SK-N-SH (cell line): Measurements from ENCODE around the gene PLCH1.

ENCODE experiments used
- EP300 ChIP-seq, 2 experiments: IDR thresholded peaks; 2 replicates each; pipeline versions ENCODE4 v1.4.0 to v1.6.1; 2012; ENCODE audit warnings: borderline replicate concordance in 1 of 2, low read depth in 1 of 2, low read length in 1 of 2
- FOSL2 ChIP-seq: IDR thresholded peaks from 2 replicates; pipeline ENCODE4 v1.4.0; 2012; ENCODE audit warnings: low read depth, mild to moderate bottlenecking, moderate library complexity, borderline replicate concordance
- MXI1 ChIP-seq: IDR thresholded peaks from 2 replicates; pipeline ENCODE4 v1.6.1; 2012; ENCODE audit warnings: mild to moderate bottlenecking, low read depth, low read length, improper control_type of control experiment
- POLR2AphosphoS5 ChIP-seq: IDR thresholded peaks from 2 replicates; pipeline ENCODE4 v1.6.1; 2012; ENCODE audit warnings: low read depth, low read length
- SIN3A ChIP-seq: IDR thresholded peaks from 2 replicates; pipeline ENCODE4 v1.6.1; 2012; ENCODE audit warnings: low read depth, mild to moderate bottlenecking, low read length, moderate library complexity, borderline replicate concordance
- TEAD4 ChIP-seq: IDR thresholded peaks from 2 replicates; pipeline ENCODE4 v1.4.0; 2012; ENCODE audit warnings: mild to moderate bottlenecking, borderline replicate concordance; ENCODE audit not compliant: insufficient read depth
- YY1 ChIP-seq: IDR thresholded peaks from 2 replicates; pipeline ENCODE4 v1.4.0; 2012; ENCODE audit warnings: low read depth, mild to moderate bottlenecking
- TF ChIP-seq, protein P1 (sequence below): IDR thresholded peaks from 2 replicates; pipeline ENCODE4 v1.4.0; 2012; ENCODE audit warnings: low read depth
- TF ChIP-seq, protein P2 (sequence below): fragments of 200-600 bp; sonication (generic); IDR thresholded peaks from 2 replicates; pipeline ENCODE4 v1.6.1; 2017; ENCODE audit warnings: antibody characterized with exemption, mild to moderate bottlenecking, moderate library complexity
- TF ChIP-seq, protein P3 (sequence below): IDR thresholded peaks from 2 replicates; pipeline ENCODE4 v1.6.1; 2012; ENCODE audit warnings: mild to moderate bottlenecking, low read depth, low read length, moderate library complexity
- TF ChIP-seq, protein P4 (sequence below): IDR thresholded peaks from 2 replicates; pipeline ENCODE4 v1.4.0; 2012; ENCODE audit warnings: low read depth, borderline replicate concordance

DNA sequence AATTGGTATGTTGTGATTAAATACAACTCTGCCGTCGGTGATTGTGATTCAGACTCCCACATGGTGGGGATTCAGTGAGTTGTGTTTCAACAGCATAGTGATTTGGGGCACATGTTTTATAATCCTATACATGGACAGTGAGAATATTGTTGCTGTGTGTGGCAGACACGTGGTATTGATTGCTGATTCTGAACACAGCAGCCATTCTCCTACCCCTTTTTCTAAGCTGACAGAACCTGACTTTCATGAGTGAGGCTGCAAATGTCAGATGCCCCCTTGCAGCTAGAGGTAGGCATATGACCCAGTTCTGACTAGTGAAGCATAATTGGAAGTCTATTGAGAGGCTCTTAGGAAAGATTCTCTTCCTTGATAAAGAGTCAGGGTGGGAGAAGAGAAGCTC is 296.3 kb downstream of the PLCH1 start:
- TF ChIP-seq, protein P1, sequence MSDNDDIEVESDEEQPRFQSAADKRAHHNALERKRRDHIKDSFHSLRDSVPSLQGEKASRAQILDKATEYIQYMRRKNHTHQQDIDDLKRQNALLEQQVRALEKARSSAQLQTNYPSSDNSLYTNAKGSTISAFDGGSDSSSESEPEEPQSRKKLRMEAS = no peak
- TF ChIP-seq, protein P2, sequence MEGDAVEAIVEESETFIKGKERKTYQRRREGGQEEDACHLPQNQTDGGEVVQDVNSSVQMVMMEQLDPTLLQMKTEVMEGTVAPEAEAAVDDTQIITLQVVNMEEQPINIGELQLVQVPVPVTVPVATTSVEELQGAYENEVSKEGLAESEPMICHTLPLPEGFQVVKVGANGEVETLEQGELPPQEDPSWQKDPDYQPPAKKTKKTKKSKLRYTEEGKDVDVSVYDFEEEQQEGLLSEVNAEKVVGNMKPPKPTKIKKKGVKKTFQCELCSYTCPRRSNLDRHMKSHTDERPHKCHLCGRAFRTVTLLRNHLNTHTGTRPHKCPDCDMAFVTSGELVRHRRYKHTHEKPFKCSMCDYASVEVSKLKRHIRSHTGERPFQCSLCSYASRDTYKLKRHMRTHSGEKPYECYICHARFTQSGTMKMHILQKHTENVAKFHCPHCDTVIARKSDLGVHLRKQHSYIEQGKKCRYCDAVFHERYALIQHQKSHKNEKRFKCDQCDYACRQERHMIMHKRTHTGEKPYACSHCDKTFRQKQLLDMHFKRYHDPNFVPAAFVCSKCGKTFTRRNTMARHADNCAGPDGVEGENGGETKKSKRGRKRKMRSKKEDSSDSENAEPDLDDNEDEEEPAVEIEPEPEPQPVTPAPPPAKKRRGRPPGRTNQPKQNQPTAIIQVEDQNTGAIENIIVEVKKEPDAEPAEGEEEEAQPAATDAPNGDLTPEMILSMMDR = no peak
- TF ChIP-seq YY1 = no peak
- no peak for TF ChIP-seq SIN3A
- TF ChIP-seq MXI1 = no peak
- TF ChIP-seq FOSL2 = no peak
- no peak for TF ChIP-seq POLR2AphosphoS5
- TF ChIP-seq TEAD4 = no peak
- TF ChIP-seq EP300 (IDR thresholded peaks at IDR 0.05; ENCODE audit: borderline replicate concordance in 1 of 2, low read depth in 1 of 2, low read length in 1 of 2) = no peak
- TF ChIP-seq, protein P3, sequence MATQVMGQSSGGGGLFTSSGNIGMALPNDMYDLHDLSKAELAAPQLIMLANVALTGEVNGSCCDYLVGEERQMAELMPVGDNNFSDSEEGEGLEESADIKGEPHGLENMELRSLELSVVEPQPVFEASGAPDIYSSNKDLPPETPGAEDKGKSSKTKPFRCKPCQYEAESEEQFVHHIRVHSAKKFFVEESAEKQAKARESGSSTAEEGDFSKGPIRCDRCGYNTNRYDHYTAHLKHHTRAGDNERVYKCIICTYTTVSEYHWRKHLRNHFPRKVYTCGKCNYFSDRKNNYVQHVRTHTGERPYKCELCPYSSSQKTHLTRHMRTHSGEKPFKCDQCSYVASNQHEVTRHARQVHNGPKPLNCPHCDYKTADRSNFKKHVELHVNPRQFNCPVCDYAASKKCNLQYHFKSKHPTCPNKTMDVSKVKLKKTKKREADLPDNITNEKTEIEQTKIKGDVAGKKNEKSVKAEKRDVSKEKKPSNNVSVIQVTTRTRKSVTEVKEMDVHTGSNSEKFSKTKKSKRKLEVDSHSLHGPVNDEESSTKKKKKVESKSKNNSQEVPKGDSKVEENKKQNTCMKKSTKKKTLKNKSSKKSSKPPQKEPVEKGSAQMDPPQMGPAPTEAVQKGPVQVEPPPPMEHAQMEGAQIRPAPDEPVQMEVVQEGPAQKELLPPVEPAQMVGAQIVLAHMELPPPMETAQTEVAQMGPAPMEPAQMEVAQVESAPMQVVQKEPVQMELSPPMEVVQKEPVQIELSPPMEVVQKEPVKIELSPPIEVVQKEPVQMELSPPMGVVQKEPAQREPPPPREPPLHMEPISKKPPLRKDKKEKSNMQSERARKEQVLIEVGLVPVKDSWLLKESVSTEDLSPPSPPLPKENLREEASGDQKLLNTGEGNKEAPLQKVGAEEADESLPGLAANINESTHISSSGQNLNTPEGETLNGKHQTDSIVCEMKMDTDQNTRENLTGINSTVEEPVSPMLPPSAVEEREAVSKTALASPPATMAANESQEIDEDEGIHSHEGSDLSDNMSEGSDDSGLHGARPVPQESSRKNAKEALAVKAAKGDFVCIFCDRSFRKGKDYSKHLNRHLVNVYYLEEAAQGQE = no peak
- TF ChIP-seq, protein P4, sequence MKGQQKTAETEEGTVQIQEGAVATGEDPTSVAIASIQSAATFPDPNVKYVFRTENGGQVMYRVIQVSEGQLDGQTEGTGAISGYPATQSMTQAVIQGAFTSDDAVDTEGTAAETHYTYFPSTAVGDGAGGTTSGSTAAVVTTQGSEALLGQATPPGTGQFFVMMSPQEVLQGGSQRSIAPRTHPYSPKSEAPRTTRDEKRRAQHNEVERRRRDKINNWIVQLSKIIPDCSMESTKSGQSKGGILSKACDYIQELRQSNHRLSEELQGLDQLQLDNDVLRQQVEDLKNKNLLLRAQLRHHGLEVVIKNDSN = no peak
